H1 (cell line): ENCODE measurements around the gene PHC2. TPM values are rescaled to one million over a fixed set of nuclear protein-coding genes. Genes with fewer than 3 reads are reported as not detected.

ENCODE experiments used
- CTCF ChIA-PET: fragments of 300-600 bp; sonication (Branson Sonifier 250); formaldehyde crosslinking; loops from one replicate; lab custom pipeline; 2021; ENCODE audit not compliant: partially characterized antibody; lab: Charles Lee
- POLR2A ChIA-PET: fragments of 300-600 bp; sonication (Branson Sonifier 250); formaldehyde crosslinking; loops from one replicate; lab custom pipeline; 2021; ENCODE audit warnings: inconsistent platforms; ENCODE audit not compliant: partially characterized antibody; lab: Charles Lee
- DNase-seq, 2 experiments: peaks; one replicate each; pipeline versions ENCODE4 v3.0.0 to v3.0.0-alpha.2; 2010 to 2022; ENCODE audit warnings: low spot score in 2 of 2, low read depth in 1 of 2, mixed read lengths in 1 of 2
- FAIRE-seq: peaks from 2 replicates; lab custom pipeline; 2011; peaks lifted over from hg19 to GRCh38; lab: Jason Lieb, UNC
- H2AFZ ChIP-seq: 2 replicates; pipeline ENCODE4 v1.8.1; 2012; ENCODE audit warnings: low read length, inconsistent platforms
- H2AK5ac ChIP-seq: 2 replicates; pipeline ENCODE4 v1.6.1; 2013; ENCODE audit warnings: low read depth, low read length
- H2BK120ac ChIP-seq: replicated peaks from 2 replicates; pipeline ENCODE3; 2013; ENCODE audit warnings: low read depth, low read length, inconsistent platforms
- H2BK12ac ChIP-seq: 2 replicates; pipeline ENCODE4 v1.6.1; 2013; ENCODE audit warnings: low read depth, low read length
- H2BK15ac ChIP-seq: 2 replicates; pipeline ENCODE4 v1.6.1; 2013; ENCODE audit warnings: low read length
- H2BK20ac ChIP-seq: 2 replicates; pipeline ENCODE4 v1.6.1; 2013; ENCODE audit warnings: low read length
- H2BK5ac ChIP-seq: 2 replicates; pipeline ENCODE4 v1.6.1; 2013; ENCODE audit warnings: low read depth, low read length
- H3K14ac ChIP-seq: 2 replicates; pipeline ENCODE4 v1.6.1; 2013; ENCODE audit warnings: inconsistent platforms; ENCODE audit not compliant: insufficient read length
- H3K18ac ChIP-seq: 2 replicates; pipeline ENCODE4 v1.6.1; 2013; ENCODE audit warnings: low read length; ENCODE audit errors: extremely low read depth
- H3K23ac ChIP-seq: 2 replicates; pipeline ENCODE4 v1.6.1; 2013; ENCODE audit warnings: inconsistent platforms; ENCODE audit not compliant: insufficient read length
- H3K23me2 ChIP-seq: 2 replicates; pipeline ENCODE4 v1.6.1; 2013; ENCODE audit warnings: low read depth, low read length
- H3K27ac ChIP-seq: 2 replicates; pipeline ENCODE4 v1.6.1; 2011; ENCODE audit warnings: low read depth, low read length, inconsistent platforms
- H3K27me3 ChIP-seq, 4 experiments: replicated peaks in 1 of 4; 1 replicate in 1 of 4; 2 replicates in 3 of 4; pipeline versions ENCODE4 v1.6.1 to v1.8.1; 2011 to 2013; ENCODE audit warnings: low read length in 3 of 4, mild to moderate bottlenecking in 3 of 4, inconsistent platforms in 2 of 4, mixed read lengths in 2 of 4, moderate library complexity in 1 of 4; ENCODE audit not compliant: control insufficient read depth in 3 of 4, insufficient read depth in 3 of 4; ENCODE audit errors: extremely low read depth in 1 of 4
- H3K36me3 ChIP-seq, 4 experiments: 2 replicates each; pipeline versions ENCODE4 v1.6.1 to v1.8.1; 2011 to 2013; ENCODE audit warnings: mild to moderate bottlenecking in 4 of 4, low read length in 3 of 4, moderate library complexity in 2 of 4, control low read depth in 1 of 4, inconsistent platforms in 1 of 4; ENCODE audit not compliant: insufficient read depth in 4 of 4, control insufficient read depth in 2 of 4
- H3K4ac ChIP-seq: replicated peaks from 2 replicates; pipeline ENCODE3; 2013; ENCODE audit warnings: low read length, low read depth, mixed read lengths, inconsistent platforms; ENCODE audit not compliant: insufficient read length
- H3K4me1 ChIP-seq, 4 experiments: replicated peaks in 1 of 4; 1 replicate in 1 of 4; 2 replicates in 3 of 4; pipeline versions ENCODE4 v1.6.1 to v1.8.1; 2011 to 2013; ENCODE audit warnings: low read length in 3 of 4, inconsistent platforms in 2 of 4, mixed read lengths in 1 of 4; ENCODE audit not compliant: insufficient read depth in 4 of 4, control insufficient read depth in 3 of 4
- H3K4me2 ChIP-seq, 2 experiments: 2 replicates each; pipeline versions ENCODE4 v1.6.1 to v1.8.1; 2011 to 2013; ENCODE audit warnings: low read depth in 2 of 2, low read length in 2 of 2, control low read depth in 1 of 2, inconsistent platforms in 1 of 2, mild to moderate bottlenecking in 1 of 2; ENCODE audit not compliant: insufficient read depth in 1 of 2
- H3K4me3 ChIP-seq, 4 experiments: fragments of 200-600, 300-600 bp in 1 of 4; sonication (generic), shearing (Covaris generic), sonication (Bioruptor Twin) in 1 of 4; 2 replicates each; pipeline versions ENCODE4 v1.5.1 to v1.8.1; 2011 to 2016; ENCODE audit warnings: low read length in 4 of 4, low read depth in 3 of 4, control low read depth in 2 of 4, inconsistent platforms in 2 of 4, mild to moderate bottlenecking in 2 of 4, mixed read lengths in 1 of 4, moderate library complexity in 1 of 4; ENCODE audit not compliant: insufficient read depth in 2 of 4; ENCODE audit errors: extremely low read depth in 1 of 4
- H3K56ac ChIP-seq: replicated peaks from 2 replicates; pipeline ENCODE3; 2013; ENCODE audit warnings: low read depth, mild to moderate bottlenecking, mixed read lengths, low read length, inconsistent platforms; ENCODE audit not compliant: insufficient read length
- H3K79me1 ChIP-seq: 2 replicates; pipeline ENCODE4 v1.6.1; 2013; ENCODE audit warnings: low read depth, low read length, control low read depth
- H3K79me2 ChIP-seq, 2 experiments: 2 replicates each; pipeline versions ENCODE4 v1.6.1 to v1.8.1; 2012 to 2013; ENCODE audit warnings: low read length in 2 of 2, mild to moderate bottlenecking in 2 of 2, inconsistent platforms in 1 of 2; ENCODE audit not compliant: insufficient read depth in 2 of 2, control insufficient read depth in 1 of 2
- H3K9ac ChIP-seq, 4 experiments: replicated peaks in 1 of 4; 1 replicate in 1 of 4; 2 replicates in 3 of 4; pipeline versions ENCODE4 v1.6.1 to v1.8.1; 2011 to 2013; ENCODE audit warnings: low read depth in 3 of 4, low read length in 3 of 4, control low read depth in 2 of 4, mild to moderate bottlenecking in 2 of 4, moderate library complexity in 2 of 4, inconsistent platforms in 1 of 4; ENCODE audit errors: extremely low read depth in 1 of 4
- H3K9me3 ChIP-seq, 2 experiments: 2 replicates each; pipeline versions ENCODE4 v1.6.1 to v1.8.1; 2012 to 2013; ENCODE audit warnings: mild to moderate bottlenecking in 2 of 2, moderate library complexity in 2 of 2, control low read depth in 1 of 2, inconsistent platforms in 1 of 2, low read depth in 1 of 2, low read length in 1 of 2, mixed read lengths in 1 of 2; ENCODE audit not compliant: insufficient read depth in 2 of 2
- H4K20me1 ChIP-seq, 2 experiments: replicated peaks in 1 of 2; 2 replicates each; pipeline versions ENCODE3 to v1.8.1; 2011 to 2013; ENCODE audit warnings: inconsistent platforms in 2 of 2, low read length in 2 of 2, mild to moderate bottlenecking in 1 of 2; ENCODE audit not compliant: insufficient read depth in 2 of 2, control insufficient read depth in 1 of 2
- H4K5ac ChIP-seq: 2 replicates; pipeline ENCODE4 v1.6.1; 2013; ENCODE audit warnings: low read length, low read depth, mixed read lengths, inconsistent platforms; ENCODE audit not compliant: insufficient read length
- H4K8ac ChIP-seq: 2 replicates; pipeline ENCODE4 v1.8.0; 2013; ENCODE audit warnings: mild to moderate bottlenecking, moderate library complexity, low read length, inconsistent platforms; ENCODE audit not compliant: insufficient read depth; ENCODE audit errors: extremely low read depth
- H4K91ac ChIP-seq: replicated peaks from 2 replicates; pipeline ENCODE3; 2013; ENCODE audit warnings: low read length, mixed read lengths, inconsistent platforms; ENCODE audit not compliant: insufficient read length
- ASH2L ChIP-seq: fragments of 200-600, 300-600 bp; sonication (generic); IDR thresholded peaks from one replicate; pipeline ENCODE4 v1.7.1; 2017; ENCODE audit warnings: low read length
- BRCA1 ChIP-seq: IDR thresholded peaks from 2 replicates; pipeline ENCODE4 v1.6.1; 2012; ENCODE audit warnings: low read depth, low read length, improper control_type of control experiment
- CBX5 ChIP-seq: fragments of 300-800, 300-1000 bp; sonication (generic); IDR thresholded peaks from 2 replicates; pipeline ENCODE4 v1.7.1; 2016; ENCODE audit warnings: antibody characterized with exemption, low read length, low read depth
- CREB1 ChIP-seq: IDR thresholded peaks from 2 replicates; pipeline ENCODE4 v1.6.1; 2012; ENCODE audit warnings: inconsistent platforms
- HDAC2 ChIP-seq, 2 experiments: fragments of 300-600 bp in 1 of 2; sonication (generic) in 1 of 2; IDR thresholded peaks; 2 replicates each; pipeline ENCODE4 v1.6.1; 2011 to 2012; ENCODE audit warnings: low read depth in 2 of 2, low read length in 2 of 2, mild to moderate bottlenecking in 2 of 2, moderate library complexity in 2 of 2, borderline replicate concordance in 1 of 2, inconsistent platforms in 1 of 2
- JUND ChIP-seq: IDR thresholded peaks from 2 replicates; pipeline ENCODE4 v1.6.1; 2011; ENCODE audit warnings: mild to moderate bottlenecking, improper control_type of control experiment, low read length
- SIN3A ChIP-seq, 2 experiments: IDR thresholded peaks in 1 of 2; conservative IDR thresholded peaks in 1 of 2; 2 replicates each; pipeline ENCODE4 v1.6.1; 2011 to 2012; ENCODE audit warnings: low read length in 2 of 2, improper control_type of control experiment in 1 of 2, low read depth in 1 of 2, mild to moderate bottlenecking in 1 of 2
- SIRT6 ChIP-seq: IDR thresholded peaks from one replicate; pipeline ENCODE4 v1.7.1; 2012; ENCODE audit warnings: low read length, inconsistent platforms
- SRF ChIP-seq: IDR thresholded peaks from 2 replicates; pipeline ENCODE4 v1.6.1; 2011; ENCODE audit warnings: mild to moderate bottlenecking, low read depth, low read length, moderate library complexity
- SUZ12 ChIP-seq: fragments of 200-600 bp; sonication (generic); IDR thresholded peaks from 2 replicates; pipeline ENCODE4 v1.6.1; 2012; ENCODE audit warnings: mild to moderate bottlenecking, inconsistent platforms, low read length, moderate library complexity, mixed read lengths
- TAF1 ChIP-seq: IDR thresholded peaks from 2 replicates; pipeline ENCODE4 v1.6.1; 2011; ENCODE audit warnings: mild to moderate bottlenecking, low read depth, low read length
- TBP ChIP-seq: IDR thresholded peaks from 2 replicates; pipeline ENCODE4 v1.6.1; 2011; ENCODE audit warnings: low read depth, low read length, improper control_type of control experiment
- WGBS, 2 experiments: shearing (Covaris generic) in 1 of 2; methylation state at CpG; one replicate each; pipeline versions ENCODE4 v1.1.6 to v1.1.7; 2013 to 2015; ENCODE audit warnings: low lambda C conversion rate in 2 of 2, mixed read lengths in 2 of 2, inconsistent platforms in 1 of 2, low coverage in 1 of 2, missing lambda C conversion rate in 1 of 2; ENCODE audit not compliant: insufficient replicate concordance in 2 of 2, insufficient coverage in 1 of 2, insufficient read length in 1 of 2; ENCODE audit errors: extremely low coverage in 1 of 2, missing lambda C conversion rate in 1 of 2; 5-methylcytosine and 5-hydroxymethylcytosine counted together
- polyA plus RNA-seq, 7 experiments: library from polyadenylated mRNA; depleted of rRNA in 3 of 7; stranded (reverse) in 5 of 7; unstranded in 2 of 7; fragments of >200 nt in 5 of 7; fragments of 200-250 nt in 2 of 7; gene quantifications; 1 replicate in 5 of 7; 2 replicates in 1 of 7; 4 replicates in 1 of 7; pipeline versions ENCODE4 v1.2.1 to v1.2.3, GENCODE V29; 2011 to 2013; ENCODE audit warnings: missing spikeins in 2 of 7, mixed read lengths in 2 of 7
- total RNA-seq: library from RNA; stranded (reverse); fragmentation: NEBNext Ultra II Directional; extraction: Animal tissue kit (Norgen Biotek cat#: 25700); gene quantifications from 2 replicates; pipeline ENCODE4 v1.2.1, GENCODE V29; 2021
- TF ChIP-seq, protein P1 (sequence below): IDR thresholded peaks from 2 replicates; pipeline ENCODE4 v1.6.1; 2012; ENCODE audit warnings: inconsistent platforms

The PHC2 gene
- total and polyA plus RNA-seq, 2 of the 8 experiments (the other 6 are each of a cell fraction or from before 2014, with no cell fraction given) = 5.6 to 14.2 TPM

DNA sequence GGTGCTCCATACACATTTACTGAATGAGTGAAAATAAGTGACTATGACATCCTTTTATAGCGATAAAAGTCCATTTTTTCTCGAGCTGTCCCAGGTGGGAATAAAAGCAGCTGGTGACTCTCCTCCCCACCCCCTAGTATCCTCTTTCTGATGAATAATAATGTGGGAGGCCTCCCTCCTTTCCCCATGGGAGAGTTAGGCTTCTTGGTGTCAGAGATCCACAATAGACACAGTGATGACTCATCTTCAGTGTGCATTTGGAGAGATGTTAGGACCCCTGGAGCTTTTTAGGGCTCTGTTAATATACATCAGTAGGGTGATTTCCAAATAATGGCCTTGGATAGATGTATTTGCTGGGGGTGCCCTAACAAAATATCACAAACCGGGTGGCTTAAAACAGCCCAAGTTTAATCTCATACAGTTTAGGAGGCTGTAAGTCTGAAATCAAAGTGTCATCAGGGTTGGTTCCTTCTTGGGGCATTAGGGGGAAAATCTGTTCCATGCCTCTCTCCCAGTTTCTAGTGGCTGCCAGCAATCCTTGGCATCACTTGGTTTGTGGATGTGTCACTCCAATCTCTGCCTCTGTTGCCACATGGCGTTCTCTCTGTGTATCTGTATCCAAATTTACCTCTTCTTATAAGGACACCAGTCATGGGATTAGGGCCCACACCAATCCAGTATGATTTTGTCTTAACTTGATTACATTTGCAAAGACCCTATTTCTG is 4.4 kb upstream of the PHC2 start:
- H3K4me3 ChIP-seq = no peak overlapping the region
- H4K20me1 ChIP-seq = no peaks in the 10 kb centered on the region
- ChIA-PET POLR2A (no interaction called here), CTCF (interaction anchor here (1.1 kb wide), 1 partner anchor 139 kb away, joined by 4 read pairs; no protein-coding TSS in a partner anchor)
- peaks cover 2% of the 10 kb centered on the region; the same call in 1 of the 2 replicates for H3K23me2 ChIP-seq
- H3K23ac ChIP-seq = no peak overlapping the region
- H3K14ac ChIP-seq = no peak overlapping the region
- no peaks in the 10 kb centered on the region for H3K36me3 ChIP-seq
- H3K9me3 ChIP-seq = no peaks in the 10 kb centered on the region
- no peak overlapping the region for H3K4ac ChIP-seq
- no peak overlapping the region for H3K9ac ChIP-seq
- no peak overlapping the region for H3K27ac ChIP-seq
- no peaks in the 10 kb centered on the region for H3K79me1 ChIP-seq
- no peaks in the 10 kb centered on the region for H3K79me2 ChIP-seq
- H3K18ac ChIP-seq = no peak overlapping the region
- H4K8ac ChIP-seq = no peak overlapping the region
- no peak for DNase-seq
- no peak overlapping the region for H2BK20ac ChIP-seq
- H4K91ac ChIP-seq = no peak overlapping the region
- H3K56ac ChIP-seq = no peak overlapping the region
- no peak for FAIRE-seq
- no peak overlapping the region for H2BK5ac ChIP-seq
- no peak overlapping the region for H2BK120ac ChIP-seq
- no peak overlapping the region for H3K4me2 ChIP-seq
- H2AK5ac ChIP-seq = no peak overlapping the region
- H3K4me1 ChIP-seq = peaks cover 0 to 9% (median 4%) of the 10 kb centered on the region in 4 experiments; a peak in 3 of 7 replicates
- H2AFZ ChIP-seq = no peak overlapping the region
- peaks cover 0 to 9% (median 3%) of the 10 kb centered on the region in 4 experiments; a peak in 4 of 7 replicates for H3K27me3 ChIP-seq
- WGBS, 2 experiments = 76% methylated on average over 4 of the region's 4 CpGs; no CpG with 5 or more reads in 1 of the 2 experiments
- no peak overlapping the region for H2BK15ac ChIP-seq
- H2BK12ac ChIP-seq = no peak overlapping the region
- H4K5ac ChIP-seq = no peak overlapping the region
- TF ChIP-seq SIRT6 (no peak), ASH2L (no peak), CBX5 (no peak), HDAC2 (IDR thresholded peaks at IDR 0.05; ENCODE audit: borderline replicate concordance in 1 of 2, low read depth in 2 of 2, low read length in 2 of 2) (no peak), BRCA1 (no peak), SUZ12 (no peak), JUND (no peak), SIN3A (conservative IDR thresholded peaks at IDR 0.05 in 1 of 2, IDR thresholded peaks at IDR 0.05 in 1 of 2; ENCODE audit: low read depth in 1 of 2, low read length in 2 of 2) (no peak), TBP (no peak), CREB1 (no peak), SRF (no peak), TAF1 (no peak)
- TF ChIP-seq, protein P1, sequence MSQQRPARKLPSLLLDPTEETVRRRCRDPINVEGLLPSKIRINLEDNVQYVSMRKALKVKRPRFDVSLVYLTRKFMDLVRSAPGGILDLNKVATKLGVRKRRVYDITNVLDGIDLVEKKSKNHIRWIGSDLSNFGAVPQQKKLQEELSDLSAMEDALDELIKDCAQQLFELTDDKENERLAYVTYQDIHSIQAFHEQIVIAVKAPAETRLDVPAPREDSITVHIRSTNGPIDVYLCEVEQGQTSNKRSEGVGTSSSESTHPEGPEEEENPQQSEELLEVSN = no peak
